ENCODE measurements around the gene LSM7.

The LSM7 gene

GRCh38 chr19:2328401-2329148 is at the start of gene LSM7, which contains the start of gene SPPL2B:
Gene LSM7 (minus strand): TSS chr19:2328586. CDS start chr19:2328566, 20 bp downstream.
Gene SPPL2B (plus strand): TSS chr19:2328684. CDS start chr19:2328710, 26 bp downstream.
- peak; percentile 93 for DNase-seq

DNA sequence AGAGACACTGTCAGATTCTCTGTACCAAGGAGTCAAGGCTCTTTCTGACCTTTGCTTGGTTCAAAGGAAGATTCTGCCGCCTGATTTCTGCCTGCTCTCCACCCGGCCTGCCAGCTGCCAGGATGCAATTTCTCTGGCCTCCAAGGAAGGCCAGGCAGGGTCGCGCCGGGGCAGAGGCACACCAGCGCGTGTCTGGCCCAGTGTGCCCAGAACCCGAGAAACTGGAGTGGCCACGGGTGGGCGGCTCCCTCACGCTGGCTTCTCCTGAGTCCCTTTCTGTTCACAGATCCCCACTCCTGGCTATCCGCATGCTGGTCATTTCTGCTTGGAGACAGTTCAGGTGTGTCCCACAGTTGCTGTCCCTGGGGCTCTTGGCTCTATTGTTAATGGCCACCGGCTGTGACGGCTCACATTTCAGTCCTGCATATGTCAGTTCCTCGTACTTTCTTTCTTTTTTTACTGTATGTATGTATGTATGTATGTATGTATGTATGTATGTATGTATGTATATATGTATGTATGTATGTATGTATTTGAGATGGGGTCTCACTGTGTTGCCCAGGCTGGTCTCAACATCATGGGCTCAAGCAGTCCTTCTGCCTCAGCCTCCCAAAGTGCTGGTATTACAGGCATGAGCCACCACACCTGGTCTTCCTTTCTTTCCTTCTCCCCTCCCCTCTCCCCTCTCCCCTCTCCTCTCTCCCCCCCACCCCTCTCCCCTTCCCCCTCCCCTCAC is 48.6 kb upstream of the LSM7 start:
- DNase-seq: no peak

DNA sequence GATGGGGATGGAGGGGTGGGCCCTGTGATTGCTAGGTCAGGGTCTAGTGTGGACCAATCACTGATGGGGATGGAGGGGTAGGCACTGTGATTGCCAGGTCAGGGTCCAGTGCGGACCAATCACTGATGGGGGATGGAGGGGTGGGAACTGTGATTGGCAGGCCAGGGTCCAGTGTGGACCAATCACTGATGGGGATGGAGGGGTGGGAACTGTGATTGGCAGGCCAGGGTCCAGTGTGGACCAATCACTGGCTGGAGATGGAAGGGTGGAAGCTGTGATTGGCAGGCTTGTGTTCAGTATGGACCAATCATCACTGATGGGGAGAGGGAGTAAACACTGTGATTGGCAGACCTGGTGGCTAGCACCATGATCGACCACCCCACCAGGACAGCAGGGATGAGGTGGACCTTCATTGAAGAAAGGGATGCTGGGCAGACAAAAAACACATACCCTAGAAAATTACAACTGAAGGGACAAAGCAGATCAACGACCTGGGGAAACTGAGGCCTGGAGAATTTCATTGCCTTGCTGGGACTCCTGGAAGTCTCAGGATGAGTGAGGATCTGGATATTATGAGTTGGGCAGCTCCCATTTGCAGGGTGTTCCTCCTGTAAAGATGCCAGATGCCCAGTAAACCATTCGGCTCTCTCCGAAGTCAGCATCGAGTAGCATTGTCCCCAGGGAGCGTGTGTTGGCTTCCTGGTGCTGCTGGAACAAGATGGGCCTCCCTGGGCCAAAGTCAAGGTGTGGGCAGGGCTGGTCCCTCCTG is 47.2 kb upstream of the LSM7 start:
- no peak for DNase-seq

GRCh38 chr19:2374808-2375207 is 46.4 kb upstream of the LSM7 start:
- DNase-seq: no peak

- no peak for DNase-seq
These were observed 43.8 kb upstream of the LSM7 start for GRCh38 chr19:2372076-2372612.

GRCh38 chr19:2371656-2372055 is 43.3 kb upstream of the LSM7 start:
- no peak for DNase-seq

- DNase-seq: no peak
These were observed 37.0 kb upstream of the LSM7 start for GRCh38 chr19:2365201-2365970.

DNA sequence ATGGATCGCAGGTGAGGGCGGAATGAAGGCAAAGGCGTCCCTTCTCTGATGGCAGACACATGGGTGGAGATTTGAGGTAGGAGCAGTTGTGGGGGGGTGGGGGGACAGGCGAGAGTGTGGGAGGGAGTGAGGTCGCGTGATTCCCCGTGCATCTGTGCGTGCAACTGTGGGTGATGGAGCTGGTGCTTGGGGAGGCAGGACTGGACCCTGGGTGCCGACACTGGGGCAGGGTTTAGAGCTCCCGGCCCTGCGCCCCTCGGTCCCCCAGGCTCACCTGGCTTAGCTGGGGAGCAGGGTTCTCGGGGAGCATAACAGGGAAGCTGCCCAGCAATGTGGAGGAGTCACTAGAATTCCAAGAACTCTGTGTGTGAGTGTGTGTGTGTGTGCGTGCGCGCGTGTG is 35.0 kb upstream of the LSM7 start:
- DNase-seq: no peak

- no peak for DNase-seq
These were observed 34.5 kb upstream of the LSM7 start for GRCh38 chr19:2362970-2363300.

DNA sequence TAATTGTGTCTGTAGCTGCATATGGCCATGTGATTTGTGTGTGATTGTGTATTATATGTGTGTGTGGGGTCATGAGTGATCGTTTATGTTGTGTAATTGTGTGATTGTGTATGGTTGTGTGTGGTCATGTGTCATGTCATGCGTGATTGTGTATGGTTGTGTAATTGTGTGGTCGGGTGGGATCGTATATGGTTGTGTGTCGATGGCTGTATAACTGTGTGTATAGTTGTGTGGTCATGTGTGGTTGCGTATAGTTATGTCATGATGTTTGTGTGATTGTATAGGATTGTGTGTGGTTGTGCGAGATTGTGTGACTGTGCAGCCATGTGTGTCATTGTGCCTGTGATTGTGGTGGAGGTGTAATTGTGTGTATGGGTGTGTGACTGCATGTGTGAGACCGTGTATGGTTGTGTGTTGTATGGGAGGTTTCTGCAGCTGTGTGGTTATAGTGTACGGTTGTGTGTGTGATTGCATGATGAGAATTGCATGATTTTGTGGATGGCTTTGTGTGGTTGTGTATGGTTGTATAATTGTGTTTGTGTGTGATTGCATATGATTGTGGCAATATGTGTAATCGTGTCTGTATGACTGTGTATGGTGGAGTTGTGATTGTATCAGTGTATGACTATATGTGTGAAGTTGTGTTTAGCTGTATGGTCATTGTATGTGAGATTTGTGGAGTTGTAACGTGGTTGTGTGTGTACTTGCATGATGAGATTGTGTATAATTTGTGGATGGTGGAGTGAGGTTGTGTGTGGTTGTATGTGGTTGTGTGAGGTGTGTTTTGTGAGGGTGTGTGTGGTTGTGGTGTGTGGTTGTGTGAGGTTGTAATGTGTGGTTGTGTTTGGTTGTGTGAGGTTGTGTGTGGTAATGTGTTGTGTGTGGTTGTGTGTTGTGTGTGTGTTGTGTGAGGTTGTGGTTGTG is 33.9 kb upstream of the LSM7 start:
- DNase-seq: no peak

DNA sequence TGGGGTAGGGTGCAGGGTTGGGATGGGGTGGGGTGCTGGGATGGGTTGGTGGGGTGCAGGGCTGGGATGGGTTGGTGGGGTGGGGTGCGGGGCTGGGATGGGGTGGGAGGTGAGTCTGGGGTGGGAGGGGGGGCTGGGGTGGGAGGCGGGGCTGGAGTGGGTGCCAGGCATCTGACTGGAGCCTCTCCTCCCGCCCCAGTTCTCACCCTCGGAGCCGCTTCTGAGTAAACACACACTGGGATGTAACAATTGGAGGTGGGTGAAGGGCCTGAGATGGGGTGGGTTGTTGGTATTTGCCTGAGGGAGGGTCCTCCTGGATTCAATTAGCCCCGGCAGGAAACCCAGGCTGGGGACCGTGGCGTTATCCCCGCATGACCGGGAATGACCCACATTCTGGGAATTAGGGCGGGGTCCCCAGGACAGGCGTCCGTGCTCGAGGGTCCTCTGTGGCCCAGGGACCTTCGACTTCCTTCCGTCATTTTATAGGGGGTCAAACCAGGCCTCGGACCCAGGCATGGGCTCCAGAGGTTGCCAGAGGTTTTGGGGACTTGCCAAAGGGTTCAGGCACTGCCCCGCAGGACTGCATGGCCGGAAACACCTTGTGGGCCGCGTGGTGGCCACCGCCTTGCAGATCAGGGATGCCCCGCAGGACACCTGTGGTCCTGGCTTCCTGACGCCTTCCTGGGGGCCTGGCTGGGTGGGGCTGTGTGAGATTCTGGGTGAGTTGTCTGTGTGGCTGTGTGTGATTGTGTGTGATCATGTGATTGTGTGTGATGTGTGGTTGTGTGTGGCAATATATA is 33.1 kb upstream of the LSM7 start:
- DNase-seq: no peak

DNA sequence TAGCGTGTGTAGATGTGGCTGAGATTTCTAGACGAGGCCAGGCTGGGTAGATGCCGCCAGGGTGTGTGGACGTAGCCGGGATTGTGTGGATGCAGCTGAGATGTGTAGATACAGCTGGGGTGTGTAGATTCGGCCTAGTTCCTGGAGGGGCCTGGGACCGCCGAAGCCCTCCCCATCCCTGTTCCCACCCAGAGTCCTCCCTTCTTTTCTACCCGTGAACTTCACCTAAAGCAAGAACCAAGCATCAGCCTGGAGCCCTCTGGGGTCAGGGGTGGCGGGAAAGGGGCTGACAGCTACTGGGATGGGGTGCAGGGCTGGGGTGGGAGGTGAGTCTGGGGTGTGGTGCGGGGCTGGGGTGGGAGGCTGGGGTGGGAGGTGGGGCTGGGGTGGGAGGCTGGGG is 32.4 kb upstream of the LSM7 start:
- DNase-seq: no peak

DNA sequence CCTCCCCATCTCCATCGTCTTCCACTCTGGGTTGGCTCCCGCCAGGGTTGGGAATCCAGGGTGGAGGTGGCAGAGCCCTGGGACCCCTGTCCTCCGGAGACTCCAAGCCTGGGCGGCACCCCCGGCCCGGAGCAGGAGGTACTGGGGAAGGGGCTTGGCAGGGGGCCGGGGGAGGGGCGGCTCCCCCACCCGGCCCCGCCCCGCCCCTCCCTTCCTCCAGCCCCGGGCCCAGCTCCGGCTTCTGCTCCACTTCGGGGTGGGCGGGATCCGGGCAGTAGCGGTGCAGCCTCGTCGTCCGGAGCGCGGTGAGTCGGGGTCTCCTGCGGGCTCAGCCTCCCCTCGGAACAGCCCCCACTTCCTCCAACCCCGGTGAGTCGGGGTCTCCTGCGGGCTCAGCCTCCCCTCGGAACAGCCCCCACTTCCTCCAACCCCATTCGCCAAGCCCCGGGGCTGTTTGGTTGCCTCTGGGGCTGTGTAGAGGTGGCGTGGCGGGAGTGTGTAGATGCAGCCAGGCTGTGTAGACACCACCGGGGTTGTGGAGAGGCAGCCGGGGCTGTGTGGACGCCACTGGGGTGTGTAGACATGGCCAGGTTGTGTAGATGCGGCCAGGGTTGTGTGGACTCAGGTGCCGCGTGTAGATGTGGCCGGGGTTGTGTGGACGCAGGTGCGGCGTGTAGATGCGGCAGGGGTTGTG is 31.8 kb upstream of the LSM7 start, which contains the start of gene TMPRSS9:
Gene TMPRSS9, plus strand, starts transcription at position 274 of the 694 bp plus-strand sequence. CDS start 29,521 bp downstream, outside the sequence.
- no peak for DNase-seq

DNA sequence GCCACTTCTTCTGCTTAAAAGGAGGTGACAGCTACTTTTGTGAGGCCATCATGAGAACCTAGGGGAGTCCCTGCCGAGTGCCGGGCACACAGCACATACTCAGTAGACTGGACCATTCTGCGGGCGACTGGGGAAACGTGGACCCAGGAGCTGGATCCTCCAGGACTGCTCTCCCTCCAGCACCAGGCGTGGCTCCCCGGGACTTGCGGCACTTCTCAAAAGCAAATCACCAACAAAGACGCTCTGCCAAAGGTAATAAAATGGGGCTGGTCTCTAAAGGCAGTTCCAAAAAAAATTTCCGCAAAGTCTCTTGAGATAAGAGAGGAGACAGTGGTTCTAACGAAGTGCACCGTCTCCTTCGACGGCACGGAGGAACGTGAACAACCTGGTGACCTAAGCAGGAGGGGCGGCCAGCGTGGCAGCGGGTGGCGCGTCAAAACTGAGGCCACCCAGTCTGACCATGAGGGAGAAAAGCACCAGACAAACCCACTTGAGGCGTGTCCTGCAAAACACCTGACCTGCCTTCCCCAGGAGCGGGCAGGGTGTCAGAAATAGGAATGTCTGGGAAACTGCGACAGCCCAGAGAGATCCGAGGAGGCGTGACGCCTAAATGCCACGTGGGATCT is 30.3 kb upstream of the LSM7 start:
- DNase-seq: no peak

DNA sequence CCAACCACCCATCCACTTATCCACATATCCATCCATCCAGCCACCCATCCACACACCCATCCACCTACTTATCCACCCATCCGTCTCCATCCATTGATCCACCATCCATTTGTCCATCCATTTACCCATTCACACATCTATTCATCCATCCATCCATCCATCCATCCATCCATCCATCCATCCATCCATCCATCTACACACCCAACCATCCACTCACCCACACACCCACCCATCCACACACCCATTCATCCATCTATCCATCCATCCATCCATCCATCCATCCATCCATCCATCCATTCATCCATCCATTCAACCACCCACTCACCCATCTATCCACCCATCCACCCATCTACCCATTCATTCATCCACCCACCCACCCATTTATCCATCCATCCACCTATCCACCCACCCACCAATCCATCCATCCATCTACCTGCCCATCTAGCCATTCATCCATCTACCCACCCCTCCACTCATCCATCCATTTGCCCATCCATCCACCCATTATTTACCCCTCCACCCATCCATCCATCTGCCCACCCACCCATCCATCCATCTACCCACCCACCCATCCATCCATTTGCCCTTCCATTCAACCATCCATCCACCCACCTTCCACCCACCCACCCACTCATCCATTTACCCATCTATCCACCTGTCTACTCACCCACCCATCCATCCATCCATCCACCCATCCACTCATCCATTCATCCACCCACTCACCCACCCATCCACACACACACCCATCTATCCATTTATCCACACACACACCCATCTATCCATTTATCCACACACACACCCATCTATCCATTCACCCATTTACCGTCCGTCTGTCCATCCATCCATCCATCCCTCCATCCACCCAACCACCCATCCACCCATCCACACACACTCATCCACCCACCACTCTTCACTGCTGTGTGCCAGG is 29.2 kb upstream of the LSM7 start:
- no peak for DNase-seq

DNA sequence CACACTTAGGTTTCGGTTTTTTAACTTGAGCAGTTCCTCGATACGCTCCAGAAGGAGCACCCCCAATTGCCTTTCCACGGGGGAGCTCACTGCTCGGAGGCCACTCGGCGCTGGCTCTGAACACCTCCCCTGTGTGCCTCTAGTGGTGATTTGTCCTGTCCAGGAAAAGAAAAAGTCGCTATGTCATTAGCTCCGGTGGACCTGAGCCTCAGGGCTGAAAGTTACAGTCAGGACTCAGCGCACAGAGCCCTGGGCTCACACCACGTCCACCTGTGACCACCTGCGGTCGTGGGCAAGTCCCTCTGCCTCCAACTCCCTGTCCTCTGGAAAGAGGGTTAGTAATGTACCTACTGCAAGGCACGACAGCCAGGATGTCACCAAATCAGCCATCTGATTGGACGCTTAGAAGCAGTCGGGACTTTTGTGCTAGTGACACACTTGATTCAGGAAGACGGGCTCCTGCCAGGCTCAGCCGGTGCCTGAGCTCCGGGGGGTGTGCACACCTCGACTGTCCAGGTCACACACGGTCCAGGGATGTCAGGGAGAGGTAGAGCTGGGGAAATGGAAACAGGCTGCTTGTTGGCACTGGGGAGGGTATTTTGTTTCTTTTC is 27.8 kb upstream of the LSM7 start:
- DNase-seq: no peak

GRCh38 chr19:2355168-2356035 is 27.0 kb upstream of the LSM7 start:
- no peak for DNase-seq
